Measurements from ENCODE around the gene SNED1. TPM values are rescaled to one million over a fixed set of nuclear protein-coding genes. Genes with fewer than 3 reads are reported as not detected.
A peak's percentile ranks its signal among the peaks of the same experiment; 100 is the strongest.

The SNED1 gene
- polyA plus RNA-seq, 3 donors, result 0.02 to 3.4 (median 0.12) TPM

DNA sequence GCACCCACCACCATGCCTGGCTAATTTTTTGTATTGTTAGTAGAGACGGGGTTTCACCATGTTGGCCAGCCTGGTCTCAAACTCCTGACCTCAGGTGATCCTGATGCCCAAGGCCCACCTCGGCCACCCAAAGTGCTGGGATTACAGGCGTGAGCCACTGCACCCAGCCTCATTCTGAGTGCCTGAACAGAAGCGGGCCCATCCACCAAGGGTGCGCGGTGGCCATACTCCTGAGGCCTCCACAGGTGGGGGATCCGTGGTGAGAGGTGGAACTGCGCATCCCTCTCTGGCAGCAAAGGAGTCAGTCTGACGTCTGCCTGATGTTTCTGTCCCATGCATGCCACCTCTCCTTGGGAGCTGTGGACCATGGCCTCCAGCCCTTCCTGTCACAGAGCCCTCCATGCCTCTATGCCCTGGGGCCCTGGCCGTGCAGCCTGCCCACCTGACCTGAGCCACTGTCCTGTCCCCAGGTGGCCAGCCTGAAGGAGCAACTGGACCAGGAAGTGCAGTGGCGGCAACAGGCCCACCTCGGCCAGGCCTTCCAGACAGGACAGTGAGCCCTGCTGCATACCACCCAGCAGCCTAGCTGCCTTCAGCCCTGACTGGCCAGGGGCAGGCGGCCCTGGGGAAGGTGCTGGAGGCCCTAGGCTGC is 7.6 kb upstream of the SNED1 start:
- H3K36me3 Mint-ChIP-seq, result no peaks in the 10 kb centered on the region
- Histone ChIP-seq H3K27me3 (ENCODE audit: control insufficient read depth in 2 of 2, insufficient read depth in 2 of 2, low read length in 2 of 2) (peaks cover 0 to 4% of the 10 kb centered on the region in 2 donors), H2AFZ (ENCODE audit: insufficient read depth, low read depth, low read length, poor library complexity, severe bottlenecking) (no peak overlapping the region), H3K79me2 (ENCODE audit: insufficient read depth, low read length) (no peaks in the 10 kb centered on the region), H3K9ac (ENCODE audit: insufficient read depth, low read length, poor library complexity, severe bottlenecking) (no peak overlapping the region), H3K4me1 (ENCODE audit: control insufficient read depth in 1 of 2, insufficient read depth in 2 of 2, low read length in 2 of 2) (peaks cover 15% of the 10 kb centered on the region in 2 donors), H3K27ac (ENCODE audit: low read depth in 1 of 2, low read length in 2 of 2) (no peak overlapping the region), H3K4me2 (replicated peaks; ENCODE audit: extremely low read depth, low read length, poor library complexity, severe bottlenecking) (no peak overlapping the region), H4K20me1 (ENCODE audit: insufficient read depth, low read length) (no peaks in the 10 kb centered on the region), H3K4me3 (replicated peaks in 1 of 3; ENCODE audit: low read depth in 2 of 3, low read length in 3 of 3) (no peak overlapping the region), H3K36me3 (replicated peaks in 1 of 2; ENCODE audit: control insufficient read depth in 1 of 2, insufficient read depth in 2 of 2, low read length in 2 of 2) (no peaks in the 10 kb centered on the region), H3K9me3 (replicated peaks in 1 of 2; ENCODE audit: control insufficient read depth in 1 of 2, insufficient read depth in 1 of 2, low read length in 2 of 2) (no peaks in the 10 kb centered on the region)
- H3K9me3 Mint-ChIP-seq, result peaks cover 0 to 5% (median 2%) of the 10 kb centered on the region in 7 donors
- peak overlapping the region in 2 of 7 donors; percentile 8 to 30 for H3K27ac Mint-ChIP-seq
- peaks cover 18% of the 10 kb centered on the region for H3K4me1 Mint-ChIP-seq
- no peak overlapping the region for H3K4me3 Mint-ChIP-seq
- H3K27me3 Mint-ChIP-seq (ENCODE audit: low read depth in 3 of 3), result peaks cover 13 to 31% (median 19%) of the 10 kb centered on the region in 3 donors
- TF ChIP-seq, protein P1, sequence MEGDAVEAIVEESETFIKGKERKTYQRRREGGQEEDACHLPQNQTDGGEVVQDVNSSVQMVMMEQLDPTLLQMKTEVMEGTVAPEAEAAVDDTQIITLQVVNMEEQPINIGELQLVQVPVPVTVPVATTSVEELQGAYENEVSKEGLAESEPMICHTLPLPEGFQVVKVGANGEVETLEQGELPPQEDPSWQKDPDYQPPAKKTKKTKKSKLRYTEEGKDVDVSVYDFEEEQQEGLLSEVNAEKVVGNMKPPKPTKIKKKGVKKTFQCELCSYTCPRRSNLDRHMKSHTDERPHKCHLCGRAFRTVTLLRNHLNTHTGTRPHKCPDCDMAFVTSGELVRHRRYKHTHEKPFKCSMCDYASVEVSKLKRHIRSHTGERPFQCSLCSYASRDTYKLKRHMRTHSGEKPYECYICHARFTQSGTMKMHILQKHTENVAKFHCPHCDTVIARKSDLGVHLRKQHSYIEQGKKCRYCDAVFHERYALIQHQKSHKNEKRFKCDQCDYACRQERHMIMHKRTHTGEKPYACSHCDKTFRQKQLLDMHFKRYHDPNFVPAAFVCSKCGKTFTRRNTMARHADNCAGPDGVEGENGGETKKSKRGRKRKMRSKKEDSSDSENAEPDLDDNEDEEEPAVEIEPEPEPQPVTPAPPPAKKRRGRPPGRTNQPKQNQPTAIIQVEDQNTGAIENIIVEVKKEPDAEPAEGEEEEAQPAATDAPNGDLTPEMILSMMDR (IDR thresholded peaks at IDR 0.05), result no peak
- no peak for DNase-seq
- intact Hi-C loops (cut with micrococcal nuclease), result loop anchor here in 1 of 2 donors (10.0 kb wide), 2 partner anchors 164 to 744 kb away; partner anchors contain the start of genes D2HGDH and PPP1R7
- 96% methylated on average over 13 of the region's 13 CpGs for WGBS (ENCODE audit: insufficient coverage)

DNA sequence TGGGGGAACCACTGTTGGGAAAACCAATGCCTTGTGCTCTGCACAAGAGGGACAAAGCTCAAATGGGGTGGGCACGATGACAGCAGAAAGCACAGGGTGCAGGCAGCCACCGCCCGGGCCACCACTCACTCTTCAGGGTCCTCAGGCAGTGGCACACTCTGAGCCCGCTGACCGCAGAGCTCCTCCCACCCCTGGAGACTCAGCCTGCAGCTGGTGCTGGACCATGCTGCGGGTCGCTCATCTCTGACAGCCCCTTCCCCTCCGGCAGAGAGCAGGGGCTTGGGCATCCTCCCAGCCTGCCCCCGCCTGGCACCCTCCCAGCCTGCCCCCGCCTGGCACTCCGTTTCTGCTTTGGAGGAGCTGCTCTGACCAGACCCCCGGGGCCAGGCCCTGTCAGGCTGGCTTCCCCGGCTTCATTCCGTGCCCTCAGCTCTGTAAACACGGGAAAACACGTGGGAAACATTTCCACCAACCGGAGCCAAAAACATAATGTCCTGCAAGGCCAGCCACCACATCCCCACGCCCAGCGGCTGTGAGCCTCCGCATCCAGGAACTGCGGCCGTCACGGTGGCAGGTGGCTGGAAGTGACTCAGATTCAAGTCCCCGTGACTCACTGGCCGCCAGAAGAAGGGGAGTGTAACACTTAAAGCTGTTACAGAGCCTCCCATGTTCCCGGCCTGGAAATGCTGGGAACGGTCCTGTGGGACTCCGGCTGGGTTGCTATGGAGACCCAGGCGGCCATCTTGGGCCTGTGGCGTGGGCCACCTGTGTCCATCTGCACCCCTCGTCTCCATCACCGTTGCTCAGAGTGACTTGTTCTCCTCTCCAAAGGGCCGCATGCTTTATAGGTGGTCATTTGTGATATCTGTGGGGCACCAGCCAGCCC is 6.8 kb upstream of the SNED1 start:
- peaks cover 19 to 38% (median 22%) of the 10 kb centered on the region in 3 donors for H3K27me3 Mint-ChIP-seq (ENCODE audit: low read depth in 3 of 3)
- H3K4me3 Mint-ChIP-seq, result no peak overlapping the region
- peak overlapping the region in 1 of 7 donors; percentile 41 for H3K27ac Mint-ChIP-seq
- Histone ChIP-seq H3K9me3 (replicated peaks in 1 of 2; ENCODE audit: control insufficient read depth in 1 of 2, insufficient read depth in 1 of 2, low read length in 2 of 2) (no peaks in the 10 kb centered on the region), H3K27ac (ENCODE audit: low read depth in 1 of 2, low read length in 2 of 2) (no peak overlapping the region), H3K27me3 (ENCODE audit: control insufficient read depth in 2 of 2, insufficient read depth in 2 of 2, low read length in 2 of 2) (peaks cover 0 to 10% of the 10 kb centered on the region in 2 donors), H3K4me1 (ENCODE audit: control insufficient read depth in 1 of 2, insufficient read depth in 2 of 2, low read length in 2 of 2) (peaks cover 12% of the 10 kb centered on the region in 2 donors), H3K79me2 (ENCODE audit: insufficient read depth, low read length) (no peaks in the 10 kb centered on the region), H2AFZ (ENCODE audit: insufficient read depth, low read depth, low read length, poor library complexity, severe bottlenecking) (no peak overlapping the region), H3K36me3 (replicated peaks in 1 of 2; ENCODE audit: control insufficient read depth in 1 of 2, insufficient read depth in 2 of 2, low read length in 2 of 2) (no peaks in the 10 kb centered on the region), H4K20me1 (ENCODE audit: insufficient read depth, low read length) (no peaks in the 10 kb centered on the region), H3K4me2 (replicated peaks; ENCODE audit: extremely low read depth, low read length, poor library complexity, severe bottlenecking) (no peak overlapping the region), H3K9ac (ENCODE audit: insufficient read depth, low read length, poor library complexity, severe bottlenecking) (no peak overlapping the region), H3K4me3 (replicated peaks in 1 of 3; ENCODE audit: low read depth in 2 of 3, low read length in 3 of 3) (no peak overlapping the region)
- DNase-seq, result peak; percentile 35 to 49 (median 39)
- peaks cover 18% of the 10 kb centered on the region for H3K4me1 Mint-ChIP-seq
- TF ChIP-seq, protein P1 (IDR thresholded peaks at IDR 0.05), result no peak
- no peaks in the 10 kb centered on the region for H3K36me3 Mint-ChIP-seq
- intact Hi-C loops (cut with micrococcal nuclease), result loop anchor here in 1 of 2 donors (10.0 kb wide), 2 partner anchors 163 to 743 kb away; partner anchors contain the start of genes D2HGDH and PPP1R7
- H3K9me3 Mint-ChIP-seq, result peaks cover 0 to 5% (median 2%) of the 10 kb centered on the region in 7 donors
- WGBS (ENCODE audit: insufficient coverage), result 69% methylated on average over 27 of the region's 33 CpGs

Measured in CD14-positive monocyte (primary cell).